K562 (cell line): ENCODE data around the gene UBL3. TPM values are rescaled to one million over a fixed set of nuclear protein-coding genes. Genes with fewer than 3 reads are reported as not detected.

Experiments used
- ATAC-seq: fragments of 200-7000 bp; cut with Tn5 transposase; 3 replicates; pipeline ENCODE4 v1.9.1; 2020; ENCODE audit warnings: moderate library complexity
- BruUV-seq: library from RNA; stranded (reverse); fragments of 400-500 nt; replicated peaks from 2 replicates; lab custom pipeline; 2021; lab: Mats Ljungman, UMichigan
- CTCF ChIA-PET: fragments of 300-600 bp; formaldehyde crosslinking; extraction: SDS; loops from one replicate; lab custom pipeline; 2021; ENCODE audit warnings: low intra/inter-chr PET ratio; lab: Yijun Ruan, JAX
- POLR2A ChIA-PET: fragments of 300-600, 350-650 bp; sonication (Branson Sonifier 250); formaldehyde crosslinking; extraction: SDS; loops from one replicate; lab custom pipeline; 2021; ENCODE audit warnings: antibody characterized with exemption, inconsistent platforms; lab: Yijun Ruan, JAX
- DNase-seq, 4 experiments: peaks; one replicate each; pipeline versions ENCODE4 v3.0.0 to v3.0.0-alpha.2; 2011 to 2018; ENCODE audit warnings: low spot score in 3 of 4, mixed read lengths in 3 of 4; ENCODE audit errors: extremely low read depth in 1 of 4
- FAIRE-seq: peaks from 2 replicates; lab custom pipeline; 2011; peaks lifted over from hg19 to GRCh38; lab: Jason Lieb, UNC
- H2AFZ ChIP-seq: 2 replicates; pipeline ENCODE4 v1.6.0; 2011; ENCODE audit warnings: low read depth, low read length, control low read depth, inconsistent platforms
- H3K27ac ChIP-seq: fragments of 200-600 bp; 3 replicates; pipeline ENCODE4 v1.8.0; 2011; ENCODE audit warnings: low read depth, mild to moderate bottlenecking, control low read depth, inconsistent platforms, low read length, moderate library complexity, mixed read lengths; ENCODE audit errors: extremely low read depth
- H3K27me3 ChIP-seq, 2 experiments: fragments of 300-600 bp in 1 of 2; 2 replicates in 1 of 2; 3 replicates in 1 of 2; pipeline versions ENCODE4 v1.6.0 to v1.8.0; 2011; ENCODE audit warnings: inconsistent platforms in 2 of 2, low read length in 2 of 2, mild to moderate bottlenecking in 1 of 2, mixed read lengths in 1 of 2, moderate library complexity in 1 of 2; ENCODE audit not compliant: control insufficient read depth in 2 of 2, insufficient read depth in 2 of 2
- H3K36me3 ChIP-seq: fragments of 300-600 bp; 3 replicates; pipeline ENCODE4 v1.8.0; 2011; ENCODE audit warnings: mild to moderate bottlenecking, low read length, inconsistent platforms; ENCODE audit not compliant: control insufficient read depth, insufficient read depth
- H3K4me1 ChIP-seq, 2 experiments: fragments of 200-600 bp in 1 of 2; replicated peaks in 1 of 2; 2 replicates in 1 of 2; 3 replicates in 1 of 2; pipeline versions ENCODE4 v1.5.1 to v1.8.0; 2011; ENCODE audit warnings: inconsistent platforms in 2 of 2, low read length in 2 of 2, mild to moderate bottlenecking in 1 of 2, mixed read lengths in 1 of 2, moderate library complexity in 1 of 2; ENCODE audit not compliant: control insufficient read depth in 2 of 2, insufficient read depth in 2 of 2
- H3K4me2 ChIP-seq: 2 replicates; pipeline ENCODE4 v1.6.1; 2011; ENCODE audit warnings: low read length, control low read depth, inconsistent platforms, mixed read lengths; ENCODE audit not compliant: insufficient read depth
- H3K4me3 ChIP-seq: fragments of 200-600 bp; sonication (generic), shearing (Covaris generic); 2 replicates; pipeline ENCODE4 v1.5.1; 2016; ENCODE audit warnings: control low read depth, inconsistent platforms
- H3K79me2 ChIP-seq: fragments of 200-600 bp; 3 replicates; pipeline ENCODE4 v1.8.0; 2011; ENCODE audit warnings: low read length, inconsistent platforms; ENCODE audit not compliant: control insufficient read depth, insufficient read depth
- H3K9ac ChIP-seq, 2 experiments: 2 replicates each; pipeline versions ENCODE4 v1.6.0 to v1.6.1; 2011; ENCODE audit warnings: low read depth in 2 of 2, low read length in 2 of 2, control low read depth in 1 of 2, inconsistent platforms in 1 of 2, mild to moderate bottlenecking in 1 of 2, mixed read lengths in 1 of 2; ENCODE audit not compliant: insufficient read depth in 1 of 2
- H3K9me1 ChIP-seq: one replicate; pipeline ENCODE4 v1.6.0; 2011; ENCODE audit warnings: inconsistent platforms, mild to moderate bottlenecking, low read length, moderate library complexity; ENCODE audit not compliant: control insufficient read depth, insufficient read depth
- H3K9me3 ChIP-seq: replicated peaks from 2 replicates; pipeline ENCODE4 v1.5.1; 2011; ENCODE audit warnings: low read depth, low read length, inconsistent platforms; ENCODE audit not compliant: control insufficient read depth, insufficient read depth
- H4K20me1 ChIP-seq: replicated peaks from 2 replicates; pipeline ENCODE4 v1.6.1; 2011; ENCODE audit warnings: low read length, inconsistent platforms, mixed read lengths; ENCODE audit not compliant: control insufficient read depth, insufficient read depth
- AFF1 ChIP-seq, 2 experiments: fragments of 450-650 bp; IDR thresholded peaks; 2 replicates each; pipeline ENCODE4 v1.6.1; 2018; ENCODE audit warnings: mild to moderate bottlenecking in 2 of 2, low read depth in 1 of 2; ENCODE audit not compliant: partially characterized antibody in 2 of 2
- GABPA ChIP-seq: fragments of 200-800 bp; sonication (Bioruptor generic); conservative IDR thresholded peaks from 2 replicates; pipeline ENCODE4 v1.6.1; 2016; ENCODE audit warnings: low read depth, missing genetic modification characterization, missing compliant biosample characterization
- HCFC1 ChIP-seq: IDR thresholded peaks from 2 replicates; pipeline ENCODE4 v1.6.1; 2012; ENCODE audit warnings: low read depth, low read length, improper control_type of control experiment
- HNRNPL ChIP-seq: fragments of 200-400 bp; formaldehyde crosslinking; IDR thresholded peaks from 2 replicates; pipeline ENCODE4 v1.6.1; 2017; ENCODE audit warnings: low read depth, mild to moderate bottlenecking, low read length
- HOXB6 ChIP-seq: fragments of 250-450 bp; sonication (Bioruptor Pico); IDR thresholded peaks from 2 replicates; pipeline ENCODE4 v1.5.1; 2022; ENCODE audit warnings: mild to moderate bottlenecking, borderline replicate concordance
- PML ChIP-seq: IDR thresholded peaks from 2 replicates; pipeline ENCODE4 v1.6.1; 2012; ENCODE audit warnings: low read length, inconsistent platforms
- REST ChIP-seq, 2 experiments: fragments of 450-650 bp; formaldehyde crosslinking in 1 of 2; IDR thresholded peaks; 2 replicates each; pipeline versions ENCODE4 v1.4.0 to v1.6.1; 2014 to 2020; ENCODE audit warnings: mild to moderate bottlenecking in 2 of 2, borderline replicate concordance in 1 of 2, low read depth in 1 of 2
- SIX5 ChIP-seq, 2 experiments: IDR thresholded peaks; 2 replicates each; pipeline ENCODE4 v1.6.1; 2011; ENCODE audit warnings: low read length in 2 of 2, borderline replicate concordance in 1 of 2, low read depth in 1 of 2, mild to moderate bottlenecking in 1 of 2, moderate library complexity in 1 of 2; ENCODE audit not compliant: insufficient read depth in 1 of 2
- ZNF217 ChIP-seq: sonication (generic); formaldehyde crosslinking; IDR thresholded peaks from 2 replicates; pipeline ENCODE4 v1.8.0; 2022; ENCODE audit warnings: mild to moderate bottlenecking, missing genetic modification reagents
- WGBS: fragments of 100-300 bp; shearing (Covaris generic); methylation state at CpG from one replicate; pipeline ENCODE4 v1.1.6; 2016; ENCODE audit warnings: low coverage, mixed read lengths; ENCODE audit not compliant: insufficient coverage; ENCODE audit errors: missing lambda C conversion rate; 5-methylcytosine and 5-hydroxymethylcytosine counted together
- in situ Hi-C: fragments of 300-500 bp; cut with MboI; formaldehyde crosslinking; loops from 4 replicates; pipeline ENCODE4 v1.15.0; 2018; ENCODE audit warnings: inconsistent platforms, mixed read lengths
- intact Hi-C: fragments of 100-400 bp; cut with micrococcal nuclease; formaldehyde crosslinking; loops from 2 replicates; pipeline ENCODE4 v1.14.2; 2022
- polyA plus RNA-seq, 8 experiments: library from polyadenylated mRNA; depleted of rRNA in 4 of 8; stranded (reverse) in 5 of 8; unstranded in 3 of 8; fragments of >200 nt; fragmentation: Nextera tagmentation in 2 of 8; fragmentation: Illumina TruSeq in 1 of 8; extraction: Ambion mirVana in 2 of 8; extraction: Trizol in 1 of 8; gene quantifications; 2 replicates each; pipeline versions ENCODE4 v1.2.1 to v1.2.3, GENCODE V29; 2011 to 2014; ENCODE audit warnings: inconsistent platforms in 1 of 8, missing spikeins in 1 of 8
- total RNA-seq, 7 experiments: library from RNA; depleted of rRNA in 6 of 7; stranded (reverse); fragments of >200 nt in 6 of 7; fragmentation: Illumina TruSeq in 2 of 7; extraction: Trizol in 2 of 7; gene quantifications; 2 replicates each; pipeline versions ENCODE4 v1.2.1 to v1.2.3, GENCODE V29; 2011 to 2021; ENCODE audit warnings: low replicate concordance in 1 of 7

UBL3 gene
- total and polyA plus RNA-seq, 9 of the 15 experiments (the other 6 are each of a cell fraction or from before 2014, with no cell fraction given) = 0.64 to 2.4 (median 1.8) TPM

- in situ Hi-C loops = loop anchor here (10.0 kb wide), 1 partner anchor 340 kb away; no protein-coding TSS in a partner anchor
- no TSS peak for BruUV-seq
- intact Hi-C loops = no loop called here
- FAIRE-seq = no peak
- H4K20me1 ChIP-seq = no peaks in the 10 kb centered on the region
- H3K27ac ChIP-seq = no peak overlapping the region
- 15% methylated on average over 1 of the region's 1 CpG for WGBS
- H3K4me2 ChIP-seq = no peak overlapping the region
- H3K9me1 ChIP-seq = no peaks in the 10 kb centered on the region
- H3K9ac ChIP-seq = no peak overlapping the region
- POLR2A ChIA-PET = no interaction called here
- no peak for ATAC-seq
- no peak overlapping the region for H3K4me3 ChIP-seq
- H3K79me2 ChIP-seq = no peaks in the 10 kb centered on the region
- no peaks in the 10 kb centered on the region for H3K36me3 ChIP-seq
- H3K27me3 ChIP-seq = no peaks in the 10 kb centered on the region
- CTCF ChIA-PET = no interaction called here
- no peak overlapping the region for H2AFZ ChIP-seq
- no peaks in the 10 kb centered on the region for H3K4me1 ChIP-seq
- no peak for DNase-seq
- no peaks in the 10 kb centered on the region for H3K9me3 ChIP-seq
- TF ChIP-seq PML = no peak
- no peak for TF ChIP-seq HNRNPL
- TF ChIP-seq HOXB6 (CRISPR knock-in tag) = no peak
- no peak for TF ChIP-seq REST (IDR thresholded peaks at IDR 0.05; ENCODE audit: borderline replicate concordance)
- no peak for TF ChIP-seq REST (CRISPR knock-in tag; IDR thresholded peaks at IDR 0.05; ENCODE audit: low read depth)
- no peak for TF ChIP-seq ZNF217 (CRISPR knock-in tag)
- no peak for TF ChIP-seq HCFC1
- no peak for TF ChIP-seq AFF1 (IDR thresholded peaks at IDR 0.05; ENCODE audit: low read depth in 1 of 2, partially characterized antibody in 2 of 2)
- TF ChIP-seq GABPA = no peak
- TF ChIP-seq SIX5 (IDR thresholded peaks at IDR 0.05; ENCODE audit: borderline replicate concordance in 1 of 2, insufficient read depth in 1 of 2, low read depth in 1 of 2, low read length in 2 of 2) = no peak
Observed at GRCh38 chr13:29774830-29775229, 75.6 kb downstream of the UBL3 start.
